Measurements from ENCODE around the gene AGK.
"Not testable (repeated sequence)": the region's sequence is repeated elsewhere in the genome, so short reads cannot be mapped to it uniquely, and the experiment has no call there.

AGK gene

GRCh38 chr7:141645188-141645587 lies 94.0 kb downstream of the AGK start:
- H3K27ac Mint-ChIP-seq (ENCODE audit: low read depth) = peak overlapping the region; percentile 5
- DNase-seq (ENCODE audit: low spot score in 2 of 2) (no peak), ATAC-seq (replicated peaks; ENCODE audit: extremely low read depth, poor library complexity, severe bottlenecking) (no peak)
- H3K4me1 Mint-ChIP-seq = no peaks in the 10 kb centered on the region
- H3K27me3 Mint-ChIP-seq = no peaks in the 10 kb centered on the region
- H3K4me3 Mint-ChIP-seq = no peak overlapping the region
- no peaks in the 10 kb centered on the region for H3K9me3 Mint-ChIP-seq
- peaks cover 13% of the 10 kb centered on the region for H3K36me3 Mint-ChIP-seq (ENCODE audit: insufficient read depth)

- H3K27ac Mint-ChIP-seq (ENCODE audit: low read depth) = no peak overlapping the region
- no peaks in the 10 kb centered on the region for H3K27me3 Mint-ChIP-seq
- no peaks in the 10 kb centered on the region for H3K4me1 Mint-ChIP-seq
- peaks cover 13% of the 10 kb centered on the region for H3K36me3 Mint-ChIP-seq (ENCODE audit: insufficient read depth)
- ATAC-seq (replicated peaks; ENCODE audit: extremely low read depth, poor library complexity, severe bottlenecking) = no peak
- H3K4me3 Mint-ChIP-seq = no peak overlapping the region
- H3K9me3 Mint-ChIP-seq = no peaks in the 10 kb centered on the region
- no peak for DNase-seq (ENCODE audit: low spot score in 2 of 2)
These were observed 95.7 kb downstream of the AGK start for GRCh38 chr7:141646826-141647480.

- not testable (repeated sequence) for DNase-seq (ENCODE audit: low spot score in 2 of 2); H3K9me3 Mint-ChIP-seq; H3K27me3 Mint-ChIP-seq; H3K4me3 Mint-ChIP-seq; ATAC-seq (replicated peaks; ENCODE audit: extremely low read depth, poor library complexity, severe bottlenecking); H3K4me1 Mint-ChIP-seq
- Mint-ChIP-seq H3K36me3 (ENCODE audit: insufficient read depth) (peaks cover 14% of the 10 kb centered on the region), H3K27ac (ENCODE audit: low read depth) (peak overlapping the region; percentile 70)
These were observed 96.5 kb downstream of the AGK start for GRCh38 chr7:141647701-141648100.

GRCh38 chr7:141648276-141649114 lies 97.3 kb downstream of the AGK start:
- no peak for ATAC-seq (replicated peaks; ENCODE audit: extremely low read depth, poor library complexity, severe bottlenecking)
- H3K9me3 Mint-ChIP-seq = no peaks in the 10 kb centered on the region
- no peak overlapping the region for H3K4me3 Mint-ChIP-seq
- H3K36me3 Mint-ChIP-seq (ENCODE audit: insufficient read depth) = peaks cover 19% of the 10 kb centered on the region
- no peaks in the 10 kb centered on the region for H3K27me3 Mint-ChIP-seq
- DNase-seq (ENCODE audit: low spot score in 2 of 2) = no peak
- H3K27ac Mint-ChIP-seq (ENCODE audit: low read depth) = peak overlapping the region; percentile 70
- no peaks in the 10 kb centered on the region for H3K4me1 Mint-ChIP-seq

- Mint-ChIP-seq H3K4me3 (no peak overlapping the region), H3K4me1 (peaks cover under 1% of the 10 kb centered on the region), H3K27ac (ENCODE audit: low read depth) (peak overlapping the region; percentile 32), H3K36me3 (ENCODE audit: insufficient read depth) (peaks cover 19% of the 10 kb centered on the region), H3K27me3 (no peaks in the 10 kb centered on the region), H3K9me3 (no peaks in the 10 kb centered on the region)
- no peak for DNase-seq (ENCODE audit: low spot score in 2 of 2)
- no peak for ATAC-seq (replicated peaks; ENCODE audit: extremely low read depth, poor library complexity, severe bottlenecking)
These were observed 98.1 kb downstream of the AGK start for GRCh38 chr7:141649137-141649864.

- Mint-ChIP-seq H3K27me3 (no peaks in the 10 kb centered on the region), H3K4me3 (no peak overlapping the region), H3K4me1 (peaks cover 6% of the 10 kb centered on the region), H3K27ac (ENCODE audit: low read depth) (peak overlapping the region; percentile 32), H3K9me3 (no peaks in the 10 kb centered on the region), H3K36me3 (ENCODE audit: insufficient read depth) (peaks cover 23% of the 10 kb centered on the region)
- peak; percentile 45 for ATAC-seq (replicated peaks; ENCODE audit: extremely low read depth, poor library complexity, severe bottlenecking)
- no peak for DNase-seq (ENCODE audit: low spot score in 2 of 2)
These were observed 98.8 kb downstream of the AGK start for GRCh38 chr7:141649865-141650634.

GRCh38 chr7:141651417-141651816 lies 100.2 kb downstream of the AGK start:
- no peaks in the 10 kb centered on the region for H3K27me3 Mint-ChIP-seq
- ATAC-seq (replicated peaks; ENCODE audit: extremely low read depth, poor library complexity, severe bottlenecking) = no peak
- no peak for DNase-seq (ENCODE audit: low spot score in 2 of 2)
- no peak overlapping the region for H3K27ac Mint-ChIP-seq (ENCODE audit: low read depth)
- H3K36me3 Mint-ChIP-seq (ENCODE audit: insufficient read depth) = peaks cover 25% of the 10 kb centered on the region
- peaks cover 6% of the 10 kb centered on the region for H3K4me1 Mint-ChIP-seq
- no peaks in the 10 kb centered on the region for H3K9me3 Mint-ChIP-seq
- H3K4me3 Mint-ChIP-seq = no peak overlapping the region

- Mint-ChIP-seq H3K4me3 (no peak overlapping the region), H3K36me3 (ENCODE audit: insufficient read depth) (peaks cover 23% of the 10 kb centered on the region), H3K27ac (ENCODE audit: low read depth) (no peak overlapping the region), H3K4me1 (peaks cover 6% of the 10 kb centered on the region), H3K9me3 (no peaks in the 10 kb centered on the region), H3K27me3 (no peaks in the 10 kb centered on the region)
- ATAC-seq (replicated peaks; ENCODE audit: extremely low read depth, poor library complexity, severe bottlenecking) = no peak
- DNase-seq (ENCODE audit: low spot score in 2 of 2) = no peak
These were observed 101.5 kb downstream of the AGK start for GRCh38 chr7:141652691-141653090.

GRCh38 chr7:141654551-141654950 lies 103.3 kb downstream of the AGK start:
- peak in 1 of 2 donors; percentile 45 for DNase-seq (ENCODE audit: low spot score in 2 of 2)
- Mint-ChIP-seq H3K36me3 (ENCODE audit: insufficient read depth) (peaks cover 21% of the 10 kb centered on the region), H3K27ac (ENCODE audit: low read depth) (peak overlapping the region; percentile 78), H3K27me3 (no peaks in the 10 kb centered on the region), H3K9me3 (no peaks in the 10 kb centered on the region), H3K4me3 (no peak overlapping the region), H3K4me1 (peaks cover 6% of the 10 kb centered on the region)
- peak; percentile 83 for ATAC-seq (replicated peaks; ENCODE audit: extremely low read depth, poor library complexity, severe bottlenecking)

- no peak for ATAC-seq (replicated peaks; ENCODE audit: extremely low read depth, poor library complexity, severe bottlenecking)
- Mint-ChIP-seq H3K27me3 (no peaks in the 10 kb centered on the region), H3K4me3 (no peak overlapping the region), H3K9me3 (no peaks in the 10 kb centered on the region), H3K27ac (ENCODE audit: low read depth) (no peak overlapping the region), H3K4me1 (peaks cover 3% of the 10 kb centered on the region), H3K36me3 (ENCODE audit: insufficient read depth) (peaks cover 18% of the 10 kb centered on the region)
- no peak for DNase-seq (ENCODE audit: low spot score in 2 of 2)
These were observed 108.3 kb downstream of the AGK start for GRCh38 chr7:141659501-141659900.

- no peaks in the 10 kb centered on the region for H3K4me1 Mint-ChIP-seq
- no peak overlapping the region for H3K4me3 Mint-ChIP-seq
- no peaks in the 10 kb centered on the region for H3K27me3 Mint-ChIP-seq
- peak overlapping the region; percentile 41 for H3K27ac Mint-ChIP-seq (ENCODE audit: low read depth)
- DNase-seq (ENCODE audit: low spot score in 2 of 2) (no peak), ATAC-seq (replicated peaks; ENCODE audit: extremely low read depth, poor library complexity, severe bottlenecking) (no peak)
- H3K9me3 Mint-ChIP-seq = no peaks in the 10 kb centered on the region
- H3K36me3 Mint-ChIP-seq (ENCODE audit: insufficient read depth) = peaks cover 15% of the 10 kb centered on the region
These were observed 109.0 kb downstream of the AGK start for GRCh38 chr7:141660259-141660658.
